CD14-positive monocyte (primary cell): ENCODE results near the gene TRAM2. TPM values are rescaled to one million over a fixed set of nuclear protein-coding genes. Genes with fewer than 3 reads are reported as not detected.

Experiments used
- DNase-seq, 3 donors: peaks; one replicate each; pipeline ENCODE4 v3.0.0-alpha.2; 2011 to 2022
- H2AFZ ChIP-seq: 2 replicates; pipeline ENCODE4 v1.6.0; 2012; ENCODE audit warnings: mild to moderate bottlenecking, low read depth, low read length, inconsistent platforms; ENCODE audit not compliant: insufficient read depth, poor library complexity, severe bottlenecking
- H3K27ac ChIP-seq, 2 donors: 1 replicate in 1 of 2; 2 replicates in 1 of 2; pipeline ENCODE4 v1.5.1; 2012 to 2013; ENCODE audit warnings: low read length in 2 of 2, control low read depth in 1 of 2, inconsistent platforms in 1 of 2, low read depth in 1 of 2, mild to moderate bottlenecking in 1 of 2
- H3K27me3 ChIP-seq, 2 donors: one replicate each; pipeline versions ENCODE4 v1.6.0 to v1.6.1; 2011 to 2013; ENCODE audit warnings: low read length in 2 of 2; ENCODE audit not compliant: control insufficient read depth in 2 of 2, insufficient read depth in 2 of 2
- H3K36me3 ChIP-seq, 2 donors: replicated peaks in 1 of 2; 1 replicate in 1 of 2; 2 replicates in 1 of 2; pipeline versions ENCODE4 v1.5.1 to v1.6.1; 2012 to 2013; ENCODE audit warnings: low read length in 2 of 2, control low read depth in 1 of 2, inconsistent platforms in 1 of 2, mild to moderate bottlenecking in 1 of 2; ENCODE audit not compliant: insufficient read depth in 2 of 2, control insufficient read depth in 1 of 2
- H3K4me1 ChIP-seq, 2 donors: 1 replicate in 1 of 2; 2 replicates in 1 of 2; pipeline versions ENCODE4 v1.5.1 to v1.6.1; 2012 to 2013; ENCODE audit warnings: low read length in 2 of 2, control low read depth in 1 of 2, inconsistent platforms in 1 of 2, mild to moderate bottlenecking in 1 of 2, moderate library complexity in 1 of 2; ENCODE audit not compliant: insufficient read depth in 2 of 2, control insufficient read depth in 1 of 2
- H3K4me2 ChIP-seq: replicated peaks from 2 replicates; pipeline ENCODE3; 2012; ENCODE audit warnings: low read length, moderate library complexity, mild to moderate bottlenecking; ENCODE audit not compliant: poor library complexity, severe bottlenecking; ENCODE audit errors: extremely low read depth
- H3K4me3 ChIP-seq, 3 experiments: fragments of 200-600 bp in 1 of 3; sonication (generic) in 1 of 3; replicated peaks in 1 of 3; 1 replicate in 2 of 3; 2 replicates in 1 of 3; pipeline ENCODE4 v1.5.1; 2011 to 2013; ENCODE audit warnings: low read length in 3 of 3, mild to moderate bottlenecking in 3 of 3, control low read depth in 2 of 3, low read depth in 2 of 3, inconsistent platforms in 1 of 3, moderate library complexity in 1 of 3
- H3K79me2 ChIP-seq: 2 replicates; pipeline ENCODE4 v1.6.0; 2012; ENCODE audit warnings: mild to moderate bottlenecking, control low read depth, inconsistent platforms, low read length, moderate library complexity; ENCODE audit not compliant: insufficient read depth
- H3K9ac ChIP-seq: 2 replicates; pipeline ENCODE4 v1.6.0; 2017; ENCODE audit warnings: low read length, mild to moderate bottlenecking; ENCODE audit not compliant: insufficient read depth, poor library complexity, severe bottlenecking
- H3K9me3 ChIP-seq, 2 donors: replicated peaks in 1 of 2; 1 replicate in 1 of 2; 2 replicates in 1 of 2; pipeline versions ENCODE4 v1.5.1 to v1.6.1; 2012 to 2013; ENCODE audit warnings: low read length in 2 of 2, control low read depth in 1 of 2; ENCODE audit not compliant: control insufficient read depth in 1 of 2, insufficient read depth in 1 of 2
- H4K20me1 ChIP-seq: 2 replicates; pipeline ENCODE4 v1.6.0; 2012; ENCODE audit warnings: mild to moderate bottlenecking, low read length, control low read depth, moderate library complexity; ENCODE audit not compliant: insufficient read depth
- H3K27ac Mint-ChIP-seq, 7 donors: one replicate each; pipeline ENCODE4 v1.8.0; 2020; ENCODE audit warnings: mild to moderate bottlenecking in 7 of 7, mixed read lengths in 7 of 7, moderate library complexity in 6 of 7, inconsistent platforms in 2 of 7
- H3K27me3 Mint-ChIP-seq, 3 donors: one replicate each; pipeline ENCODE4 v1.8.0; 2021 to 2022; ENCODE audit warnings: low read depth in 3 of 3, mild to moderate bottlenecking in 3 of 3, mixed read lengths in 3 of 3, moderate library complexity in 3 of 3, inconsistent platforms in 1 of 3
- H3K36me3 Mint-ChIP-seq, 2 donors: one replicate each; pipeline ENCODE4 v1.8.0; 2020; ENCODE audit warnings: mixed read lengths in 2 of 2, inconsistent platforms in 1 of 2, mild to moderate bottlenecking in 1 of 2
- H3K4me1 Mint-ChIP-seq: one replicate; pipeline ENCODE4 v1.8.0; 2020; ENCODE audit warnings: mild to moderate bottlenecking, mixed read lengths
- H3K4me3 Mint-ChIP-seq, 2 donors: one replicate each; pipeline ENCODE4 v1.8.0; 2020; ENCODE audit warnings: mild to moderate bottlenecking in 2 of 2, mixed read lengths in 2 of 2, moderate library complexity in 1 of 2
- H3K9me3 Mint-ChIP-seq, 7 donors: one replicate each; pipeline ENCODE4 v1.8.0; 2020 to 2022; ENCODE audit warnings: mixed read lengths in 7 of 7, mild to moderate bottlenecking in 6 of 7, moderate library complexity in 6 of 7, inconsistent platforms in 2 of 7
- WGBS: methylation state at CpG from one replicate; pipeline ENCODE4 v1.1.5; 2013; ENCODE audit warnings: missing lambda C conversion rate; ENCODE audit not compliant: insufficient coverage; 5-methylcytosine and 5-hydroxymethylcytosine counted together
- intact Hi-C, 2 donors: fragments of 100-400 bp; cut with micrococcal nuclease; formaldehyde crosslinking; loops; one replicate each; pipeline versions ENCODE4 v1.15.0 to v1.15.1; 2023
- polyA plus RNA-seq, 3 donors: library from polyadenylated mRNA; depleted of rRNA in 1 of 3; unstranded in 2 of 3; stranded (reverse) in 1 of 3; fragments of 300-500 nt in 2 of 3; fragments of >200 nt in 1 of 3; fragmentation: Illumina TruSeq in 2 of 3; gene quantifications; 1 replicate in 2 of 3; 2 replicates in 1 of 3; pipeline ENCODE4 v1.2.3, GENCODE V29; 2012 to 2021
- TF ChIP-seq, protein P1 (sequence below): fragments of 200-600 bp; IDR thresholded peaks from one replicate; pipeline ENCODE4 v1.8.0; 2022; ENCODE audit warnings: antibody characterized with exemption, mild to moderate bottlenecking

The TRAM2 gene
- polyA plus RNA-seq, 3 donors = 4.7 to 11.7 (median 5.9) TPM

DNA sequence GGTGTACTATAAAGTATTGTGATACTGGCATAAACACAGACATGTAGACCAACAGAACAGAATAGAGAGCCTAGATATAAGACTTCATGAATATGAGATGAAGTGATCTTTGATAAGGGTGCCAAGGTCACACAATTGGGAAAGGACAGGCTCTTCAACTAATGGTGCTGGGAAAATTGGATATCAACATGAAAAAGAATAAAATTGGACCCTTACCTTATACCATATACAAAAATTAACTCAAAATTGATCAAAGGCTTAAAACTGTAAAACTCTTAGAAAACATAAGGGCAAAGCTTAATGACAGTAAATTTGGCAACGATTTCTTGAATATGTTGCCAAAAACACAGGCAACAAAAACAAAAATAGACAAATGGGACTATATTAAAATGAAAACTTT is 44.8 kb upstream of the TRAM2 start:
- peaks cover 0 to 4% (median 0%) of the 10 kb centered on the region in 7 donors for H3K9me3 Mint-ChIP-seq

GRCh38 chr6:52620906-52621190 is 44.0 kb upstream of the TRAM2 start:
- Histone ChIP-seq H3K79me2 (no peaks in the 10 kb centered on the region), H2AFZ (no peak overlapping the region), H3K36me3 (no peaks in the 10 kb centered on the region), H3K27ac (no peak overlapping the region), H4K20me1 (no peaks in the 10 kb centered on the region), H3K4me3 (no peak overlapping the region), H3K4me2 (no peak overlapping the region), H3K9me3 (no peaks in the 10 kb centered on the region), H3K4me1 (no peaks in the 10 kb centered on the region), H3K9ac (no peak overlapping the region), H3K27me3 (no peaks in the 10 kb centered on the region)
- TF ChIP-seq, protein P1, sequence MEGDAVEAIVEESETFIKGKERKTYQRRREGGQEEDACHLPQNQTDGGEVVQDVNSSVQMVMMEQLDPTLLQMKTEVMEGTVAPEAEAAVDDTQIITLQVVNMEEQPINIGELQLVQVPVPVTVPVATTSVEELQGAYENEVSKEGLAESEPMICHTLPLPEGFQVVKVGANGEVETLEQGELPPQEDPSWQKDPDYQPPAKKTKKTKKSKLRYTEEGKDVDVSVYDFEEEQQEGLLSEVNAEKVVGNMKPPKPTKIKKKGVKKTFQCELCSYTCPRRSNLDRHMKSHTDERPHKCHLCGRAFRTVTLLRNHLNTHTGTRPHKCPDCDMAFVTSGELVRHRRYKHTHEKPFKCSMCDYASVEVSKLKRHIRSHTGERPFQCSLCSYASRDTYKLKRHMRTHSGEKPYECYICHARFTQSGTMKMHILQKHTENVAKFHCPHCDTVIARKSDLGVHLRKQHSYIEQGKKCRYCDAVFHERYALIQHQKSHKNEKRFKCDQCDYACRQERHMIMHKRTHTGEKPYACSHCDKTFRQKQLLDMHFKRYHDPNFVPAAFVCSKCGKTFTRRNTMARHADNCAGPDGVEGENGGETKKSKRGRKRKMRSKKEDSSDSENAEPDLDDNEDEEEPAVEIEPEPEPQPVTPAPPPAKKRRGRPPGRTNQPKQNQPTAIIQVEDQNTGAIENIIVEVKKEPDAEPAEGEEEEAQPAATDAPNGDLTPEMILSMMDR = no peak
- Mint-ChIP-seq H3K27ac (no peak overlapping the region), H3K27me3 (peaks cover 0 to 4% (median 0%) of the 10 kb centered on the region in 3 donors), H3K9me3 (peaks cover 0 to 4% (median 0%) of the 10 kb centered on the region in 7 donors), H3K36me3 (no peaks in the 10 kb centered on the region), H3K4me3 (no peak overlapping the region), H3K4me1 (peaks cover 1% of the 10 kb centered on the region)
- intact Hi-C loops = no loop called here
- DNase-seq = no peak

More for the DNA sequence above, 44.8 kb upstream of the TRAM2 start:
- TF ChIP-seq, protein P1 = no peak
- intact Hi-C loops = no loop called here
- H3K27ac ChIP-seq = no peak overlapping the region
- H3K4me1 ChIP-seq = no peaks in the 10 kb centered on the region
- H3K9ac ChIP-seq = no peak overlapping the region
- H3K36me3 ChIP-seq = no peaks in the 10 kb centered on the region
- H3K9me3 ChIP-seq = no peaks in the 10 kb centered on the region
- H4K20me1 ChIP-seq = no peaks in the 10 kb centered on the region
- no peak for DNase-seq
- no peak overlapping the region for H3K4me2 ChIP-seq
- H3K4me3 Mint-ChIP-seq = no peak overlapping the region
- H3K27me3 Mint-ChIP-seq = peaks cover 0 to 5% (median 2%) of the 10 kb centered on the region in 3 donors
- no peaks in the 10 kb centered on the region for H3K79me2 ChIP-seq
- H3K27ac Mint-ChIP-seq = no peak overlapping the region
- H3K27me3 ChIP-seq = no peaks in the 10 kb centered on the region
- no peak overlapping the region for H2AFZ ChIP-seq
- peaks cover 1% of the 10 kb centered on the region for H3K4me1 Mint-ChIP-seq
- H3K36me3 Mint-ChIP-seq = no peaks in the 10 kb centered on the region
- WGBS = no CpG with 5 or more reads among the region's 1 CpG
- H3K4me3 ChIP-seq = no peak overlapping the region
